Skeletal muscle tissue (tissue), 4 donors: Measurements from ENCODE around the gene DDX54. TPM values are rescaled to one million over a fixed set of nuclear protein-coding genes. Genes with fewer than 3 reads are reported as not detected.

ENCODE experiments used
- H3K27ac ChIP-seq: one replicate; pipeline ENCODE4 v1.7.0; 2013; ENCODE audit warnings: mild to moderate bottlenecking, low read depth, low read length, inconsistent platforms
- H3K27me3 ChIP-seq, 3 donors: one replicate each; pipeline ENCODE4 v1.7.0; 2013; ENCODE audit warnings: low read length in 3 of 3; ENCODE audit not compliant: control insufficient read depth in 3 of 3, insufficient read depth in 3 of 3
- H3K36me3 ChIP-seq, 3 donors: one replicate each; pipeline ENCODE4 v1.7.0; 2013; ENCODE audit warnings: low read length in 3 of 3; ENCODE audit not compliant: control insufficient read depth in 3 of 3, insufficient read depth in 3 of 3
- H3K4me1 ChIP-seq, 3 donors: one replicate each; pipeline ENCODE4 v1.7.0; 2013; ENCODE audit warnings: low read length in 3 of 3, mild to moderate bottlenecking in 3 of 3; ENCODE audit not compliant: control insufficient read depth in 3 of 3, insufficient read depth in 3 of 3
- H3K4me3 ChIP-seq, 3 donors: one replicate each; pipeline ENCODE4 v1.7.0; 2013; ENCODE audit warnings: low read length in 3 of 3
- H3K9ac ChIP-seq, 3 donors: one replicate each; pipeline ENCODE4 v1.7.0; 2013; ENCODE audit warnings: low read length in 3 of 3, mild to moderate bottlenecking in 3 of 3, moderate library complexity in 2 of 3, low read depth in 1 of 3
- H3K9me3 ChIP-seq, 3 donors: one replicate each; pipeline ENCODE4 v1.7.0; 2013; ENCODE audit warnings: low read length in 3 of 3; ENCODE audit not compliant: control insufficient read depth in 3 of 3
- total RNA-seq: library from RNA; depleted of rRNA; stranded (reverse); fragments of >200 nt; gene quantifications from one replicate; pipeline ENCODE4 v1.2.3, GENCODE V29; 2014
- donor health status: Osteomylitis.

The DDX54 gene
- total RNA-seq, 1 donor from 2014 or later, result 29.7 TPM

DNA sequence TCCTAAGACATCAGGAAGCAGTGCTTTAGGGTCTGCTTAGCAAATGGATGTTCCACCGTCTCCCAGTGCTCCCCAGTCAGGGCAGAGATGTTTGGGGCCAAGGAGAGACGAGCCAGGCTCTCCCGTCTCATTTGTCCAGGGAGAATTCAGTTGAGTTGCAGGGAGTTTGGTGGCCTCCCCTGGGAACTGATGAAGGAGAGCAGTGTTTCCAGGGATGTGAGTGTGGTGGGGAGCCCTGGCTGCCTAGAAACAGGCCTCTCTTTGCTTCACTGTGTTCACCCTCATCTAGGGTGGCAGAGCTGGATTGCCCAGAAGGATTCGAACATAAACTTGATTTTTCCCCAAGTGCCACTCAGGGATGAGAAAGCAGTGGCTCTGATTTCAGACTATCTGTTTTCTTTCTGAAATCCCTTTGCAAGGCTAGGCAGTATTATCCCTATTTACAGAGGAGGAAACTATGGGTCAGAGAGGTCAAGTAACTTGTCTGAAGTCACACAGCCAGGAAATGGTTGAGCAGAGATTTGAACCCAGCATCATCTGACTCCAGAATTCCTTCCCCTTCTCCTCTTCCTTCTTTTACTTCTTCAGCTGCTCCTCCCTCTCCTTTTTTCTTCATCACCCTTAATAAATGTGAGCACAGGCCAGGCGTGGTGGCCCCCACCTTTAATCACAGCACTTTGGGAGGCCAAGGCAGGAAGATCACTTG, 42.6 kb upstream of the DDX54 start:
- peak overlapping the region; percentile 68 to 79 (median 69) for H3K9ac ChIP-seq
- peaks cover 72 to 80% (median 76%) of the 10 kb centered on the region in 3 donors for H3K4me1 ChIP-seq
- H3K4me3 ChIP-seq, result peak overlapping the region in 2 of 3 donors; percentile 7 to 13
- no peaks in the 10 kb centered on the region for H3K9me3 ChIP-seq
- peak overlapping the region; percentile 96 for H3K27ac ChIP-seq
- H3K27me3 ChIP-seq, result no peaks in the 10 kb centered on the region
- peaks cover 14 to 35% (median 31%) of the 10 kb centered on the region in 3 donors for H3K36me3 ChIP-seq

DNA sequence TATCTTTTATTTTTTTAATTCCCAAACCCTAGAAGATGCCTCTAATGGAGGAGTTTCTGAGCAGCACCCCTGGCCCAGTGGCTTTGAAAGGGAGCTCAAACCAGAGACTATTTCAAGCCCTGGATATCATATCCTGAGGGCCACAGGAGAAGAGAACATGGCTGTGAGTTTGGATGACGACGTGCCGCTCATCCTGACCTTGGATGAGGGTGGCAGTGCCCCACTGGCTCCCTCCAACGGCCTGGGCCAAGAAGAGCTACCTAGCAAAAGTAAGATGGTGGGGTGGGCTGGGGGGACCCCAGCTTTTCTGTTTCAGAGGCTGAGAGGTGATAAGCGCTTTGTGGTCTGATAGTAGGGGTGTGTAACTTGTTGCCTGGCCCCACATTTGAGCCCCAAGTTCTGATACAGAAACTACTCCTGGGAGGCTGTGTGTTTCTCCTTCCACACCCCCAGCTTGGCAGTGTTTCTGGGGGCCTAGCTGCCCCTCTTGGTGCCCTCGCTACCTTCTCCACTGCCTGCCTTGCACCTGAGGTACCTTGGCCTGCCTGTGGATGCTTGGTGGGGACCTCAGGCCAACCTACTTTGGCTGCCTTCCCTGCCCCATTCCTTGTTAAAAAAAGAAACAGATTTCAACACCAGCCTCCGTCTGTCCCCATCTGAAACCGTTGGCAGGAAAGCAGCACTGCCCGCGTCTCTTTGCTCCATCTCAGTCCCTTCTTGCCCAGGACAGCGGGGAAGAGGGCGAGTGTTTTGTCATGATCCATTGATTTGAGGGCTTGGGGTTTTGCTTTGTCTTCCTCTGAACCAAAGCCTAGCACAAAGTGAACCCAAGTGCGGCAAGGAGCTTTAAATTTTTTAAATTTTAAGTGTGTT, 41.7 kb upstream of the DDX54 start:
- peak overlapping the region in 2 of 3 donors; percentile 13 to 41 for H3K4me3 ChIP-seq
- peaks cover 72 to 80% (median 76%) of the 10 kb centered on the region in 3 donors for H3K4me1 ChIP-seq
- peak overlapping the region; percentile 68 to 79 (median 69) for H3K9ac ChIP-seq
- no peaks in the 10 kb centered on the region for H3K27me3 ChIP-seq
- H3K36me3 ChIP-seq, result peaks cover 14 to 27% (median 22%) of the 10 kb centered on the region in 3 donors
- no peaks in the 10 kb centered on the region for H3K9me3 ChIP-seq
- peak overlapping the region; percentile 96 for H3K27ac ChIP-seq

DNA sequence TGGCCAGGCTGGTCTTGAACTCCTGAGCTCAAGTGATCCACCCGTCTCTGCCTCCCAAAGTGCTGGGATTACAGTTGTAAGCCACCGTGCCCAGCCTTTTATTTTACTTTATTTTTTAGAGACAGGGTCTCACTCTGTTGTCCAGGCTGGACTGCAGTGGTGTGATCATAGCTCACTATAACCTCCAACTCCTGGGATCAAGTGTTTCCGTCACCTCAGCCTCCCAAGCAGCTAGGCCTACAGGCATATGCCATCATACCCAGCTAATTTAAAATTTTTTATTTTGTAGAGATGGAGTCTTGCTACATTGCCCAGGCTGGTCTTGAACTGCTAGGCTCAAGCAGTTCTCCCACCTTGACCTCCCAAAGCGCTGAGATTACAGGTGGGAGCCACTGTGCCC, 39.7 kb upstream of the DDX54 start:
- Histone ChIP-seq H3K4me1 (peaks cover 59 to 68% (median 67%) of the 10 kb centered on the region in 3 donors), H3K9me3 (no peaks in the 10 kb centered on the region), H3K36me3 (peaks cover 6 to 13% (median 6%) of the 10 kb centered on the region in 3 donors), H3K27ac (no peak overlapping the region), H3K4me3 (no peak overlapping the region), H3K27me3 (no peaks in the 10 kb centered on the region), H3K9ac (no peak overlapping the region)

DNA sequence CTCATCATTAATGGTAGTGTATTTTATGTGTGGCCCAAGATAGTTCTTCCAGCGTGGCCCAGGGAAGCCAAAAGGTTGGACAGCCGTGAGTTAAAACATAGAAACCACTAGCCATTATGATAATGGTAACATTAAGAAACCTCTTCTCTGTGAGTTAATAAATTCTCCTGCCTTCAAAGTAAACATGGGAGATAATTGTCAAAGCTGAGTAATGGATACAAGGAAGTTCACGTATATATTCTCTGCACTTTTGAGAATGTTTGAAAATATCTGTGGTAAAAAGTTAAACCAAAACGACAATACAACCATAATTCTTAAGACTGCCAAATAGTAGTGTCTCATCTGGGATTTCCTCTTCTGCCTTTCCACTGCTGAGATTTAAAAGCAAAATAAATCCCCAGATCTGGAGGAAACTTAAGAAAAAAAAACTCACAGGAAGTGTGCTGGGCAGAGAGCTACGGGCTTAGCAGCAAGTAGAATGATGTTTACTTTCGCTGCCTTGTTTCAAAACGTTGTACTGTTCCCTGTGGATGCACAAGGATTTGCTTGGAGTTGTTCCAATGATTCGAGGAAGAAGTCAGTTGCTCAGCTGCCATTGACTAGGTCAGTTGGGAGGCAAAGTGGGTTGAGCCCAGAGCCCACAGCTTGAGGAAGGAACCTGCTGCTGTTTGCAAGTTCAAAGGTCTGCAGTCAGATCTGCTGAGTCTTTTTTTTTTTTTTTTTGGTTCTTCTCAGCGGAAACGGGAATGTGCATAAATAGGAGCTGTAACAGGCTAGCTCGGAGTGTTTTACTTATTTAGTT, 37.7 kb upstream of the DDX54 start:
- Histone ChIP-seq H3K4me1 (peaks cover 39 to 47% (median 47%) of the 10 kb centered on the region in 3 donors), H3K9ac (peak overlapping the region; percentile 92 to 97 (median 96)), H3K4me3 (peak overlapping the region; percentile 91 to 94 (median 92)), H3K36me3 (peaks cover 1 to 3% (median 2%) of the 10 kb centered on the region in 3 donors), H3K27me3 (no peaks in the 10 kb centered on the region), H3K27ac (peak overlapping the region; percentile 99), H3K9me3 (no peaks in the 10 kb centered on the region)

DNA sequence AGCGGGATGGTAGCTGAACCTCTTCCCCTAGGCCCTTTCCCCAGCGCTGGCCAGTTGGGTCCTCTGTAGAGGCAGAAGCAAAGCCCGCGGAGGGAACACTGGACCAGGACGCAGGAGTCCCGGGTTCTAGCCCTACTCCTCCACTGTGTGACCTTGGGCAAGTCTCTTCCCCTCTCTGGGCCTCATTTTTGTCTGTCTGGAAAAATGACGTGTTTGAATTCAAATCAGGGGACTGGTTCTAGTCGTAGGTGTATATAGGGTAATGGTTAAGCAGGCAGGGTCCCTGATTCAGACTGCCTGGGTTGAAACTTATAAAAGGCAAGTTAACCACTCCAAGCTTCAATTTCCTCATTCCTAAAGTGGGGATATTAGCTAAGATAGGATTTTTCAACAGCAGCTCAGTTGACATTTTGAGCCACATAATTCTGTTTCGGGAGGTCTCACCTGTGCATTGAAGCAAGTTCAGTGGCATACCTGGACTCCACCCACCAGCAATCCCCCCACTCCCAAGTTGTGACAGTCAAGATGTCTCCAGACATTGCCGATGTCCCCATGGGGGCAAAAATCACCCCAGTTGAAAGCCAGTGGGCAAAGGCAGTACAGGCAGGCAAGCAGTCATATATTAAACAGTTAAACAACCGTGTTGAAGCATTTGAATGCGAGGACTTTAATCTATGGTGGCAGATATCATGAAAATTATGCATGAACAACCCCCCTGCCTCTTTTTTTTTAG, 36.9 kb upstream of the DDX54 start:
- Histone ChIP-seq H3K27ac (peak overlapping the region; percentile 99), H3K27me3 (no peaks in the 10 kb centered on the region), H3K4me1 (peaks cover 31 to 40% (median 39%) of the 10 kb centered on the region in 3 donors), H3K36me3 (peaks cover 0 to 3% (median 0%) of the 10 kb centered on the region in 3 donors), H3K9me3 (no peaks in the 10 kb centered on the region), H3K4me3 (peak overlapping the region; percentile 91 to 94 (median 92)), H3K9ac (peak overlapping the region; percentile 92 to 97 (median 96))

DNA sequence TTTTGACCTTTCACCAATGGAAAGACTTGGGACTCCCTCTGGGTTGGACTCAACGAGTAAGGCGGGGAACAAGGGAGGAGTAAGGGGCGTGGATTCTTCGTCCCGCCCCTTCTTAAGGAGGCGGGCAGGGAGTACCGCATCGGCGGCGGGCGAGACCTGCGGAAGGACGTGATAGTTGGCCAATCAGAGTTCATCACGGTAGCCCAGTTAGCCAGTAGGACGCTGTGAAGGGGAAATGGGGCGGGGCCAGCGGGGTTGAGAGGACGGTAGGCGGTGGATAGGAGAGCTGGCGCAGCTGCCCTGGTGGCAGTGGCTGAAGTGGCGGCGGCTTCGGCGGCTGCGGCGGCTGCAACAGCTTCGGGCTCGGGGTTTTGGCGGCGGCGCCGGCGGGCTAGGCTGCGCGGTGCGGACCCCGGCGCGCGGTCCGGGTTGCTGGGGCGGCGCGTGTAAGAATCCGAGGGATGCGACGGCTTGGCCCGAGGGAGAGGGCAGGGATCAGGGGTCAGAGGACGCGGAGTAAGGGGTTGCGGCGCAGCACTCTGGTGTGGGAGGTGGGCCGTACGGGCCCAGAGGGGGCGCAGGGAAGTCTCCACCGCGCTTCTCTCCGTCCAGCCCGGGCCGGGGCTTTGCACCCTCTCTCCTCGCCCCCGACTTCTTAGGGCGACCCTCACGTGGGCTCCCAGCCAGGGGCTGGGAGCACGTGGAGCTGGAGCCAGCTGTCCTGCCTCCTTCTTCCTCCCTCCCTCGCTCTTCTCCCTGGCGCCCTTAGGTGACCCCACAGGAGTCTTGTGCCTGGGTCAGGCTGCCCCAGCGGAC, 36.1 kb upstream of the DDX54 start, which contains the start of gene TPCN1:
TSS of gene TPCN1 (plus strand) at position 284 of the 816 bp plus-strand sequence. CDS start 5,389 bp downstream, outside the sequence.
- no peaks in the 10 kb centered on the region for H3K27me3 ChIP-seq
- no peaks in the 10 kb centered on the region for H3K9me3 ChIP-seq
- H3K27ac ChIP-seq, result peak within 1 kb of the TSS; percentile 99
- H3K36me3 ChIP-seq, result no peaks in the 10 kb centered on the region
- H3K9ac ChIP-seq, result peak within 1 kb of the TSS; percentile 92 to 97 (median 96)
- peaks cover 24 to 32% (median 31%) of the 10 kb centered on the region in 3 donors for H3K4me1 ChIP-seq
- peak within 1 kb of the TSS; percentile 91 to 94 (median 92) for H3K4me3 ChIP-seq

DNA sequence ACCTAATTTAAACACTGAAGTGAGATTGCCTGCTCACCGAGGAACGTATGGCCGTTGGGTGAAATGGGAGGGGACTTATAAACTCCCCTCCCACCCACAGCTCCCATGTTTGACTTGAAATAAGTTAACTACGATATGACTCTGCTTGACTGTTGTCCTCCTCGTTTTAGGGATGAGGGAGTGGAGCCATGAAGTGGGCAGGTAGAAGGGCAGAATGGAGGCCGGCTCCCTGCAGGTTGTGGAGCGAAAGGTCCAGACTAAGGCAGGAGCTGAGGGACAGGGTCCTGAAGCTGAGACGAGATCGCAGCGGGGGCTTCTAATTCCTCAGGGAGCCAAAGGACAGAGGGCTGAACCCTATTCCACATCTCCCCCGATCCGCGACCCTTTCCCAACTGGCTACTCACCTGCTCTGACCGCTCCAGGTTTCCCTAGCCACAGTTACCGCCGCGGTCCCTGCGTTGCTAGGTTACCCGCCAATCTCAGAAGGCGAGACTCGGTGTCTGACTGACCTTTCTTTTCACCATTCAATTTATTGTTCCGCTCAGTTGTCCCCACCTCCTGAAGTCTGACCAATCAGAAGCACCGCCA, 35.4 kb upstream of the DDX54 start:
- Histone ChIP-seq H3K27me3 (no peaks in the 10 kb centered on the region), H3K27ac (peak overlapping the region; percentile 72), H3K4me1 (peaks cover 22 to 29% (median 28%) of the 10 kb centered on the region in 3 donors), H3K9me3 (no peaks in the 10 kb centered on the region), H3K9ac (peak overlapping the region; percentile 55 to 82 (median 63)), H3K4me3 (peak overlapping the region; percentile 66 to 88 (median 84)), H3K36me3 (no peaks in the 10 kb centered on the region)

DNA sequence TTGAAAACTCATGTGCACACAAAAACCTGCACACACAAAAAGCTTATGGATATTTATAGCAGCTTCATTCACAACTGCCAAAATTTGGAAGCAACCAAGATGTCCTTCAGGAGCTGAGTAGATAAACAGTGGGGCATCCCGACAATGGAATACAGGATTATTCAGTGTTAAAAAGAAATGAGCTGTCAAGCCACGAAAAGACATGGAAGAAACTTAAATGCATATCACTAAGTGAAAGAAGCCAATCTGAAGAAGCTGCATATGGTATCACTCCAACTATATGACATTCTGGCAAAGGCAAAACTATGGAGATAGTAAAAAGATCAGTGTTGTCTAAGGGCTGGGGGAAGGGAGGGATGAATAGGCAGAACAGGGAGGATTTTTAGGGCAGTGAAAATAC, 30.7 kb upstream of the DDX54 start:
- H3K9me3 ChIP-seq, result no peaks in the 10 kb centered on the region
- H3K4me1 ChIP-seq, result peaks cover 4 to 17% (median 5%) of the 10 kb centered on the region in 3 donors
- no peak overlapping the region for H3K27ac ChIP-seq

More for the DNA sequence above, 30.7 kb upstream of the DDX54 start:
- H3K9ac ChIP-seq, result no peak overlapping the region
- no peaks in the 10 kb centered on the region for H3K27me3 ChIP-seq
- no peak overlapping the region for H3K4me3 ChIP-seq
- no peaks in the 10 kb centered on the region for H3K36me3 ChIP-seq
